HG02852 (cell line): Measurements from ENCODE around the gene STYK1.
A peak's percentile ranks its signal among the peaks of the same experiment; 100 is the strongest.
"Not testable (repeated sequence)": the region's sequence is repeated elsewhere in the genome, so short reads cannot be mapped to it uniquely, and the experiment has no call there.

ENCODE experiments used
- ATAC-seq: cut with Tn5 transposase; IDR thresholded peaks from one replicate; pipeline ENCODE4 v1.9.1; 2021; ENCODE audit warnings: mild to moderate bottlenecking, moderate library complexity; ENCODE audit not compliant: unreplicated experiment

The STYK1 gene

DNA sequence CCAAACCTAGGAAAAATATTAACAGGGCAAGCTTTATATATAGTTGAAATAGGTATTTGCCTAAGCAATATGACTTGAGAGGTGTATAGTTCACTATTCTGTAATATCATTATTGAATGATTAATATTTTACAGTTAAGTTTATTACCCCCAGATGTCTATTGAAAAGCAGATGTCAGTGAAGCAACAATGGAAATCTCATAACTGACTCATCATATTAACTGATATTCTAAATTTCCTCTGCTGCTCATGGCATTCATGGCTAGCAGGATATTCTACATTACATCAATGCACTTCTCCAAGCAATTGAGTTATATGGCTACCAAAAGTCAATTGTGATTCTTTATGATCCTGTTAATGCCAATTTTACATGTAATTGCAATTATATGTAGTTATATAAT, 50.7 kb downstream of the STYK1 start:
- no peak for ATAC-seq

- ATAC-seq, result no peak
Observed at GRCh38 chr12:10621278-10621677, 52.6 kb downstream of the STYK1 start.

GRCh38 chr12:10620078-10620779, 53.6 kb downstream of the STYK1 start:
- ATAC-seq, result no peak

DNA sequence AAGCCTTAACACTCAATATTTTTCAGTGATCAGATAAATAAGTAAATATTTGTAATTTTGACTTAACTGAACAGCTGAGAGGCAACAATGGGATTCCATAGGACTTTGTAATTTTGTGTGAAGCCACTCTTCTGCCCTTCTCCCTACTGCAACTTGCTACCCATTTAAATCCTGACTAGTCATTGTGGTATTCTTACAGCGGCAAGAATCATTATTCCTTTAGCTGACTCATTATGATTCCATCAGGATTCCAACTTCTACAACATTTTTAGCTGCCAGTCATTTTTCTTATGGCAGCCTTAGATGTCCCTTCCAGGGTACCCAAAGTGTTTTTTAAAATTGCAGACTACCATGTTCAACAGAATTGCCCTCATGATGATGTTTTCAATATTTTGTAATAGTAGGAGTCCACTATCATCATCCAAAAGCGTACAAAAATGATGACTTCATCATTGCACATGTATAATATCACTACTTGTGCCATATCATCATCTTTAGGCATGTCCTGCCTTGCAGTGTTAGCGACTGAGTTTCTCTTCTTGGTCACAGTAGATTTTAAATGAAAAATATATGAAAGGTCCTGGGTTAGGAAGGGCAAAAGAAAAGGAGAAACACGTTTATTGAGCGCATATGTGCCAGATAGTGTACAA, 55.4 kb downstream of the STYK1 start:
- no peak for ATAC-seq

- no peak for ATAC-seq
Observed at GRCh38 chr12:10617863-10618262, 56.0 kb downstream of the STYK1 start.

GRCh38 chr12:10615532-10615931, 58.3 kb downstream of the STYK1 start:
- ATAC-seq, result no peak

DNA sequence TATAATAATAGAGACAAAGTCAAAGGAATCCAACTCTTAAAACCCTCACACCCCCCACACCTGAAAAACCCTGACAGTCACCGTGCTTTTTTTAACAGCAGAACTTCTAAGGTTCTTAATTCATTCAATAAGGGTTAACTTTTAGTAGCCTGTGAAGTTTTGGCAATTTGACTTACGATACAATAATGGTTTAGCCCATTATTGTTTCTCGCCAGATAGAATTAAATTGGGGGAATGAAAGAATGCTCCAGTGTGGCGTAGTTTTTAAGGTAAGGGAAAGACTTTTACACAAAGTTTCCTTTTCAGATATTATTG, 59.8 kb downstream of the STYK1 start:
- ATAC-seq, result no peak

DNA sequence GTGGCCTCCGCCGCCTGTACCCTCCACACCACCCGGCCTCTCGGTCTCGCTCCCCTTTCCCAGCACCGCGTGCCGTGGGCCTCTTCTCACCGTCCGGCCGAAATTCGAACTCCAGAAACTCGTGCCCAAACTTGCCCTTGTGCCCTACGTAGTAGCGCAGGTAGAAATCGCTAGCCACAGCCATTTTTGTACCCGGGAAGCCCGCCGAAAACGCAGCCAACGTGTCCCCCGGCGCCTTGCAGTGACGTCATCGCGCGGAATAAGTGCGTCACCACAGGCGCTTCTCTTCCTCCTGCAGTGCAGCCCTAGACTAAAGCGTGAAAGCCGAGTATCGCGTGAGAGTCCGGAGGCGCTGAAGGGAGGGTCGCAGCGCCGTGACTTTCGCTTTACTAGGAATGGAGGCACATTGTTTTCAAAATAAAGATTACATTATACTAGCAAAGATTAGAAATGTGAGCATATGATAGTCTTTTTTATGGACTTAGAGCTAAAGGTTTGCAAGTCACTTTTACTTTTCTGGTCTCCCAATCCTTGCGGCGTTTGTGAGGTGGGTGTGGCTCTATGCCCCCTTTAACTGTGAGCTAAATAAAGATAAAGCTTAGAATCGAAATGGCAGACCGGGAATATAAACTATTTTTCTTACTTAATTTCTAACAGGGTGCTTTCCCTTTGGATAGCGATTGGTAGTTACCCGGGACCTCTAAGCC, 60.4 kb downstream of the STYK1 start, which contains the start of gene MAGOHB:
Gene MAGOHB, minus strand, starts transcription at position 261 of the 707 bp plus-strand sequence. Its CDS starts 77 bp downstream, at position 184.
- ATAC-seq, result peak; percentile 93

DNA sequence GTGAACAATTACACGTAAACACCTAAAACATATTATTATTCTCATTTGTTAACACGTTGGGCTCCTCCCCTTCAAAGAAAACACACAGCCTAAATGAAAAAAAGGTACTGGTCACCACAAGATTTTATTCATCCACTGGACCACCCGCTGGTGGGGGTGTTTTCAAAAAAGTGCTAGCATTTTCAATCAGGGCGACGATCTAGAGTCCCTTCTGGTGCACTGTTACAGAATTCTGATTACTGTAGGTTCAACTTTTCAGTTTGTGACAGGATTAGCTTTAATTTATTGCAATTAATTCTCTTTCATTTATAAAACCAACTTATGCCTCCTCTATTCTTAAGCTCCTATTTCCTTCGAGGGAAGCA, 60.9 kb downstream of the STYK1 start:
- peak; percentile 18 for ATAC-seq

- ATAC-seq, result no peak
Observed at GRCh38 chr12:10612110-10612509, 61.7 kb downstream of the STYK1 start.

- not testable (repeated sequence) for ATAC-seq
Observed at GRCh38 chr12:10611258-10611657, 62.6 kb downstream of the STYK1 start.

GRCh38 chr12:10610188-10610587, 63.7 kb downstream of the STYK1 start:
- ATAC-seq, result no peak

GRCh38 chr12:10607885-10608458, 65.9 kb downstream of the STYK1 start:
- ATAC-seq, result no peak

DNA sequence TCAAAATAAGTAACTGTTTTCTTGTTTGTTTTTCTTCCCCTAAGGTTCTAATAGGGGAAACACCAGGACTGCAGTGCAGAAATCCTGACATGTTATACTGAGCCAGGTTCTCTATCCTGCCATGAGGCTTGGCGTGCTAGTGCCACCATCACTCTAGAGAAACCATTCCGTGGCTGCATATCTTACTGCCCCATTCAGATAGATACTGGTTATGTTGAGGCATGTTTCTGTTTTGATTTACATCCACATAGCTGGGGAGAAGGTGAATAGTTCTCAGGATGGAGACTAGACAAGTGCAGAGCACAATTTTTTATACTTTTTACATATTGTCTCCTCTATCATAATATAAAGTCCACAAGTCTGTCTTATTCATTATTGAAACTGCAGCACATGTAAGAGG, 72.0 kb downstream of the STYK1 start:
- no peak for ATAC-seq

DNA sequence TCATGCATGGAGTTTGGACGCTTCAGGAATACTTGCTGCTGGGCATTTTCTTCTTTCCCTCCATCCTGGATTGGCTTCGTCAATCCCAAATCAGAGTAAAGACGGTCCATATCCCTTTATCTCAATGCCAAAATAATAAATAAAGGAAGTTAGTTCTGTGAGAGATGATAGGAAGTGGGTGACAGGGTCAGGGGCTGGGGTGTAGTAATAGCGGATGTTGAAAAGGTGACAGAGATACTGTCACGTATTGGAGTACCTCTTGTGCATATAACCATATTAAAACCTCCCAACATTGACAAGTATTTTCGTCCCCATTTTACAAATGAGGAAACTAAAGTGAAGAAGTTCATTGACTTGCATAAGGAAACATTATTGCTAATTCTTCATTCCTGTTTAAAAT, 72.9 kb downstream of the STYK1 start:
- no peak for ATAC-seq

DNA sequence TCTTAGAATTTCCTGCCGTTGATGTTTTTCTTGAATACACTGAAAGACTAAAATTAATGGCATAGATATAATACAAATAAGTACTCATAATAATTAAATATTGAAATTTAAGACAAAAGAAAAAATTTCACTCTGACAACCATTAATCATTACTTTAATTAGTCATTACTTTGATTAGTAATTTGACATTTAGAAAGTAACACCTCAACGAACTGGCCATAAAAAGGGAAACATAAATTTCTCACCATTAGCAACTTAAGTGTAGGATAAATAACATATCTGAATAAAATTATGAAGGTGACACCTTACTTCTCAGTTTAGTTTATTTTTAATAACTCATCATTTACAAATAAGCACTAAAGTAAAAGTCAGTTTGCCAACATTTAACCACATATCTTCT, 78.0 kb downstream of the STYK1 start:
- ATAC-seq, result no peak

DNA sequence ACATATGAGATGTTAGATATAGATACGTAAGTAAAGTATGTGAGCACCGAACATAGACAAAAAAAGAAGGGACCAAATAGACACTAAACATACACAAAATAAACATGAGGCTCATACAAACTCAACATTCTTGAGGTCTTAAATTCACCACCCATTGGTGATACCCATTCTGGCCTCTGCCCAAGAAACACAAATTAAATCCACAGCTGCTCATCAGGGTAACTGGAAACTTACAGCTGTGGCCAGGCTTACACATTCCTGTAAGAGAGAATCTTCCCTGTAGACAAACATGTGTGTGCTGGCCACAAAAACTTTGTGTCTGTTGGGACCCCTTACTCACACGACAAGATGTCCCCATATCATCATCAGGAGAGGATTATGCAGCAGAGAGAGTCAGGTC, 82.9 kb downstream of the STYK1 start:
- no peak for ATAC-seq

DNA sequence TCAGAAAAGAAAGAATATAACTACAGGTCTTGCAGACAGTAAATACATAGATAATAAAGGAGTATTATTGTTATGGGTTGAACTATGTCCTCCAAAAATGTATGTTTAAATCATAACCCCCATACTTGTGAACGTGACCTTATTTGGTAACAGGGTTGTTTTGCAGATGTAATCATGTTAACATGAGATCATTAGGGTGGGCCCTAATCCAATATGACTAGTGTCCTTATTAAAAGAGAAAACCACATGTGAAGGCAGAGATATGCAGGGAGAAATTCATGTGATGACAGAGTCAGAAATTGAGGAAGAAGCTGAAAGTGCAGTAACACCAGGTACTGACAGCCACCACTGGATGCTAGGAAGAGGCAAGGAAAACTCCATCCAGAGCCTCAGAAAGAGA, 89.4 kb downstream of the STYK1 start:
- no peak for ATAC-seq

DNA sequence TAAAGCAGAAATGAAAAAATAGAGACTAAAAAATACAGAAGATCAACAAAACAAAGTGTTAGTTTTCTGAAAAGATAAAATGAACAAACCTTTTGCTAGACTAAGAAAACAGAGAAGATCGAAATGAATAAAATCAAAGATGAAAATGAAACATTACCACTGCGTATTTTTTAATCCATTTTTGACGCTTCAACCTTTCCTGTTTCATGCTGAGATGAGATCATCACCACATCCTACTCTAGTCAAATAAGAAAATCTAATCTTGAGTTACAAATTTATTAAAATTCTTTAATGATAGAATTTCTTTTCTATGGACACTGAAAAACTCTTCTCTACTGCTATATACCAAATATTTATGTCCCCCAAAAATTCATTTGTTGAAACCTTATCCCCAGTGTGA, 91.1 kb downstream of the STYK1 start:
- ATAC-seq, result no peak

DNA sequence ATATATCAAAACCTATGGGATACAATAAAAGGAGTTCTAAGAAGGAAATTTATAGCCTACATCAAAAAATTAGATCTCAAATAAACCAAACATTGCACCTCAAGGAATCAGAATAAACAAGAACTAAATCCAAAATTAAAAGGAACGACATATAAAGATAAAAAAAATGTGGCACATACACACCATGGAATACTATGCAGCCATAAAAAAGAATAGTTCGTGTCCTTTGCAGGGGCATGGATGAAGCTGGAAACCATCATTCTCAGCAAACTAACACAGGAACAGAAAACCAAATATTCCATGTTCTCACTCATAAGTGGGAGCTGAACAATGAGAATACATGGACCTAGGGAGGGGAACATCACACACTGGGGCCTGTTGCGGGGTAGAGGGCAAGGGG, 91.7 kb downstream of the STYK1 start:
- not testable (repeated sequence) for ATAC-seq

DNA sequence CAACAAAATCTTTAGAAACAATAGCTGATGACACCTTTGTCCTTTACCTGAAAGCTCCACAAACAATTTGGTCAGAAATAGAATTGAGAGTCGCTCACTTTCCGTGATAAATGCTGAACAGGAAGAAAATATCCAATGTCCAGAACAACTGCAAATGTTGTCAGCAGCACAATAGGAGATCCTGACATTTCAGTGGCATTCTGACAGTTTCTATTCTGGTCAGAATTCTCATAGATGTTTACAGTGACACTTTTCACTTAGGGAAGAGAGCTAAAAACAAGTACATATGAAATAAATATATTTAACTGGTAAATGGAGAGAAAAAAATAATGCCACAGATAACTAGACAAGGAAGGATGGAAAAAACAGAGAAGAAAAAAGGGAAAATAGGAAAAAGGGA, 99.5 kb downstream of the STYK1 start:
- ATAC-seq, result no peak

- not testable (repeated sequence) for ATAC-seq
Observed at GRCh38 chr12:10572021-10572490, 101.8 kb downstream of the STYK1 start.
